CD4-positive, alpha-beta T cell treated with Interleukin-6 at 100 ng/mL for 8 hours (primary cell): Measurements from ENCODE around the gene TRIP13.
"Not testable (repeated sequence)": the region's sequence is repeated elsewhere in the genome, so short reads cannot be mapped to it uniquely, and the experiment has no call there.

Experiments
- DNase-seq: peaks from one replicate; pipeline ENCODE4 v3.0.0-alpha.2; 2020; ENCODE audit warnings: mixed read lengths, low spot score

Gene TRIP13

DNA sequence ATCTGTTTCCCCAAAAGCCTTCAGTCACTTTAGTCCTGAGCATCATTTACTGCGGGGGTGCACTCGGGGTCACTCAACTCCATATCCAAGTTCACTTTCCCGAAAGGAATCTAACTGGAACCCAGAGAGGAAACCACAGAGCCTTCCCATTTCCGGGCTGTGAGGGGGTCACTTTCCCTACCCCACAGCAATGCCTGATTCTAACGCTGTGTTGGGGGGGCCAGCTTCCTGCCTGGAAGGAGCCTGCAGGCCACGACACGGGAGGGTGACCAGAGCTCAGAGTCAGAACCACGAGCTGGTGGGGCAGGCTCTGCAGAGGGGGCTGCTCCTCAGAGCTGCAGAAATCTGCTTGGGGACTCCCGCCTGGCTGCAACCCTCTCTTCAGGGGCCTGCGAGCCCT lies 20.4 kb upstream of the TRIP13 start:
- no peak for DNase-seq

- DNase-seq: no peak
Measured at GRCh38 chr5:873328-873727, 19.4 kb upstream of the TRIP13 start.

GRCh38 chr5:875931-876330 lies 16.8 kb upstream of the TRIP13 start:
- no peak for DNase-seq

DNA sequence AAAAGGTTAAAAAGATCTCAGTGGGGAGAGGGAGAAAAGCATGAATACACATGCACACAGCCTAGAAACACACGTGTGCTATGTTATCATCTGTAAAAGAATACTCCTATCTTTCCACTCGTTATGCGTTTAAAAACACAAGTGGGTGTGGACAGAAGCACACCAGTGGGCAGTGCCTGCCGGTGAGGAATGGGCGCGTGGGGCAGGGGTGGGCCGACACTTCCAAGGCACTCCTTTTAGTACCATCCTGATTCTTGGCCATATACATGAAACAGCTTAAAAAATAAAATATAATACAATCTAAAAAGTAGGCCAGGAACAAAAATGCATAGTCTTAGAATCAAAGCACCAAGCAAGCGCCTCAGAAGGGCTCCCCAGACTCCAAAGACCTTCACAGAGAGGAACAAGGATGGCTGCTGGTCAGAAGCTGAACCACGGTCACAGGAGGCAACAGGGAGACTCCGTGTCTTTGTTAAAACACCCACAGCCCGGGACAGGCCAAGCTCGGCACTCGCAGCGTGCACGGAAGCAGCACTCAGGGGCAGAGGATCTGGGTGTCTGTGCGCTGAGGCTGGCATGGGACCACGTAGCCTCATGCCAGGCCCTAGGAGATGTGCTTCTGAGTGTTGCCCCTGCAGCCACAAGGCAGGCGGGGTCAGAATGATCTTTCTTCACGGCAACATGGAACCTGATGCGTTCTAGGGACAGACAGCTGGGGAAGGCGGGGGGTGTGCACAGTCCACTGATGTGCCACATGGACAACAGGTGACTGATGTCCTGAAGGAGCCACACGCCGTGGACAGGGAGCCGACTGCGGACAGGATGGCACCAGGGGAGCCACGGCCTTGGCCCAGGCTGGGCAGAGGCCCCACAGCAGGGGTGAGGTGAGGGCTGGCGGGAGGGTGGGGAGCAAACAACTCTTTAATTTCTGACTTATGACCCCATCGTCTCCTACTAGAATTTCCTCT lies 16.0 kb upstream of the TRIP13 start:
- no peak for DNase-seq

DNA sequence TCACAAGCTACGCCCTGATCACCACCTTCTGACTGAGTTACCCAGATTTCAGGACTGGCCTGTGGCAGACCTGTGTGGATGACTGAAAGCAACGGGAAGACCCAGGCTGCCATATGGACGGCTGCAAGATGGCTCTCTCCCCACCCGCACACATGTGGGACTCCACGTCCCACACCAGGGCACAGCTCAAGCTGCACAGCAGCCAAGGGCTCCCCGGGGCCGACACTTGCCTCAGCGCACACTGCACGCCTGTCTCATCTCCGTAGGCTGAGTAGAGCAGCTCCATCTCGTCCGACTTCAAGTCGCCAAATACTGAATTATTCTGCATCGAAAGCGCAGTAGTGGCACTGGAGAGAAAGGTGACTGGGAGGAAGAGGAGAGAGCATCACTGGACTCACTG lies 14.6 kb upstream of the TRIP13 start:
- no peak for DNase-seq

- DNase-seq: not testable (repeated sequence)
Measured at GRCh38 chr5:878677-879076, 14.0 kb upstream of the TRIP13 start.

DNA sequence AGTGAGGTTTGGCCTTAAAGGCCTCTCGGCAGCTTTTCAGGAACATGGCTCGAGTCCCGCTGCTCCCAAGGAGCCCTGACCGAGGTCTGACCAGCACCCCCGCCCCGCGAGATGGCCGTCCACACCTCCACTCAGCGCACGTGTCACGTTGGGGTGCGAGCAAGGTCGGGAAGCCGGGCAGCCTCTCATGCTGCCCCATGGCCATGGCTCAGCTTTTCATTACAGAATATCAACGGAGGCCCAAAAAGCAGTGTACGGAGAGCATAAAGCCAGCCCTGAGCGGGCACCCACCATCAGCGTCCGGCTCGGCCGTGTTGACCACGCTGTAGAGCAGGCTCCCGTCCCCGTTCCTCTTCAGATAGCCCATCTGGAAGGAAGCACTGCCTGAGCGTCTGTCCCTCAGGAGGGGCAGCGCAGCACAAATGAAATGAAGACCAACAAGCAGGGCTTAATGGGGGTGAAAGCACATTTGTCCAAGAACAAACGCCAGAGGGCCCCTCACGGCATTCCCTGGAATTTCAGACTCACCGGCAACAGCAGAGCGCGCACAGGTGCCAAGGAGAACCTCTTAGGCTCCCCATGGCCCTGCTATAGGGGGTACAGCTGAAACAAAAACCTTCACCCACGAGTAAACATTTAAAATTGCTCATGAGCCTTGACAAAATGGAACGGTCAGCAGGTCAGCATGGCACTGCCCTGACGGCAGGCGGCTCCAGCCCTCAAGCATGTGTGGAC lies 11.7 kb upstream of the TRIP13 start:
- no peak for DNase-seq

DNA sequence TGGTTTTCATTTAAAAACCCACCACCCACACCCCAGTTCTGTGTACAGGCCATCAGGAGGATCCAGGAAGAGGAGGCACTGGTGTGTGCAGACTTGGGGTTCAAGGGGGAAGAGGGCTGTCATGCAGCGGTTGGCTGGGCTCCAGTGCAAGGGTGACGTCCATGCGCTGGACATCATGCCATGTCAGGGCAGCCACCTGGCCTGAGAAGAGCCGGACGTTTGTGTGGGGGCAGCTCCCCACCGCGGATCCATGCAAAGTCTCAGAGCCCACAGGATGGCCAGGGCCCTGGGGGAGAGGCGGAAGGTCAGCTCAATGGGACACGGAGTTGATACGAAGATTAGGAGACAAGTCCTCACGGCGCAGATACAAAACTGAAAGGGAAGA lies 11.1 kb upstream of the TRIP13 start:
- no peak for DNase-seq

- no peak for DNase-seq
Measured at GRCh38 chr5:882253-883183, 10.2 kb upstream of the TRIP13 start.

GRCh38 chr5:883475-884181 lies 9.1 kb upstream of the TRIP13 start:
- no peak for DNase-seq

GRCh38 chr5:884345-885126 lies 8.1 kb upstream of the TRIP13 start:
- DNase-seq: no peak

GRCh38 chr5:885127-885442 lies 7.6 kb upstream of the TRIP13 start:
- DNase-seq: no peak

DNA sequence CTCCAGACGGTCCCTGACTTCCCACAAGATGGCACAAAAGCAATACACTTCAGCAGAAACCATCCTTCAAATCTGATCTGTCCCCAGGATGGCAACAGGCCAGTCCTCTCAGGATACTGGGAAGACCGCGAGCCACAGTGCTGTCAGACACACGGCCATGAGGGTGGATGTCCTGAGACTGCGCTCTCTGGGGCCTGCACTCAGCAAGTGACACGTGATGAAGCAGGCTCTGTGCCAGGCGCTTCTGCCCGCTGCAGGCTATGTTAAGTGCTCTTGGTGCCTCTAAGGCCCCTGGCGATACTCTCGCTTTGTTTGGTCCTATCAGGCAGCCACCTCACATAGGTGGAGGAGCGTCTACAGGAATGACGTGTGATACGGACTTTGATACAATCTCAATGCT lies 7.2 kb upstream of the TRIP13 start:
- no peak for DNase-seq

- DNase-seq: no peak
Measured at GRCh38 chr5:886036-886435, 6.6 kb upstream of the TRIP13 start.

DNA sequence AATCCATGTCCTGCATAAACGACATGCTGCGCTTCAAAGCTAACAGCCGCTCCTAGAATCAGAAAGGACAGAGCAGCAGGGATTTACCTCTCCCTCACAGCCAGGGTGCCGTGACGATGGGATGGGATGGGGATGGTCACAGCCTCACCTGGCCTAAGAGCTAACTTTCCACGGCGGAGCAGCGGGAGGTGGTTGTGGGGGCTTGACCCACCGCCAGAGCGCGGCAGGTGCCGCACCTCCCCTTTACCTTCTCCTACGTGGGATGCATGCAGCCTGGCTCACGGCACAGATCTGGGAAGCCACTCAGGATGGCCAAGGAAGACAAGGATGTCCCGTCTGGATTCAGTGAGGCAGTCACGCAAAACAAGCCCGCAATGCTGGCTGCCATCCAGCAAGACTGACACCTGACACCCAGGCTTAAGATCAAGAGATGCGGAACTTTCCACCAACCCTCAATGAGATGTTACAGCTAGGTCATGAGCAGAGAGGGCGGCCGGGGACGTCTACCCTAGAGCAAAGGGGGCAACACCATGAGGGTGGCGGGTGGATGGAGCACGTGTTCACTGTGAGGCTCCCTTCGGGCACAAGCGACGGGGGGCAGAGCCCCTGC lies 5.9 kb upstream of the TRIP13 start:
- no peak for DNase-seq

DNA sequence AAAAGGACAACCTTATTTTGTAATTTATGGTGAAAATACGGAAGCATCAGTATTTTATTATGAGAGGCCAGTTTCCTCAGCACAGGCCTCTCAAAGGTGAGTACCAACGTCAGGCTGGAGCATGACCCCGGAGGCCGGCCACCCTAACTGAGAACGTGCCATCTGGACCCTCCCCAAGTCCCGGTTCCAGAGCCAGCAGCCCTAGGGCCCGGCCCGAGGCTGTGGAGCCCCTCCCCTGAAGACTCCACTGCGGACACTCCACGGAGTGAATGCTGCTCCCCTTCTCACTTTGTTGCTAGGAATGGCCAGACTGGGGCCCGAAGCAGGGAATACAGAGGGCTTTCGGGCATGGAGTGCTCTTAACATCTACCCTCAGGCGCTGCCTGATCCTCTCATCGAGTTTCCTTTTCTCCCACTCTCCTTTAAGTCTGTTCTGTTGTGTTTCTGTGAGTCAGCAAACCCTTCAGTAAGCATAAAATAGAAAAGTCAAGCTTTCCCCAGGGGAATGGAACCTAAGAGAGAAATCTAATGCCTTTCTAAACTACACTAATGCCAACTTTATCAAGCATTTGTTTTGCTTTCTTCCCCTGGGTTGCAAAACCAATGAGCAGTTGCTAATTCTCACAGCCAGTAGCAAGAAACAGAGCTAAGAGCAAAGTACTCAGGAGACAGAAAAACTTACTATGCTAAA lies 4.6 kb upstream of the TRIP13 start:
- DNase-seq: no peak

DNA sequence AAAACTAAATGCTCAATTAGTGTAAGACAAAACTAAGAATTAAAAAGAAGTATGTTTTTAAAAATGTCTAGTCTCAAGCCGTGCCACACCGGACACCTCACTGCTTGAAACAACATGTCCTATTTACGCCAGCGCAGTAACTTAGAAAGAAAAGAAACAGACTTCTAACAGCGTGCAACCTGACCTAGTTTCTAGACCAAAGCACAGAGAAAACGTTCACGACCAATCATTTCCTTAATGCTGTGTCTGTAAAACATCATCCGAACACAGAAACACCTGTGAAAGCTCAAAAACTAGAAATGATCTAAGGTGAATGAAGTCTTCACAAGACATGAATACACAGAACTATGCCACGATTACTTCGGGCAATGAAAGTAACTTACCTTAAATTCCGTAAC lies 4.0 kb upstream of the TRIP13 start:
- DNase-seq: no peak

GRCh38 chr5:889075-889710 lies 3.5 kb upstream of the TRIP13 start:
- DNase-seq: no peak

- DNase-seq: no peak
Measured at GRCh38 chr5:891117-891836, 1.4 kb upstream of the TRIP13 start.
